UCSD-AML1 (cell line): ENCODE results near the gene MORN4.
A peak's percentile ranks its signal among the peaks of the same experiment; 100 is the strongest.
"Not testable (repeated sequence)": the region's sequence is repeated elsewhere in the genome, so short reads cannot be mapped to it uniquely, and the experiment has no call there.

Source experiments
- DNase-seq: peaks from one replicate; lab custom pipeline; 2025; ENCODE audit not compliant: unreplicated experiment; lab: John Stamatoyannopoulos, UW

The MORN4 gene

DNA sequence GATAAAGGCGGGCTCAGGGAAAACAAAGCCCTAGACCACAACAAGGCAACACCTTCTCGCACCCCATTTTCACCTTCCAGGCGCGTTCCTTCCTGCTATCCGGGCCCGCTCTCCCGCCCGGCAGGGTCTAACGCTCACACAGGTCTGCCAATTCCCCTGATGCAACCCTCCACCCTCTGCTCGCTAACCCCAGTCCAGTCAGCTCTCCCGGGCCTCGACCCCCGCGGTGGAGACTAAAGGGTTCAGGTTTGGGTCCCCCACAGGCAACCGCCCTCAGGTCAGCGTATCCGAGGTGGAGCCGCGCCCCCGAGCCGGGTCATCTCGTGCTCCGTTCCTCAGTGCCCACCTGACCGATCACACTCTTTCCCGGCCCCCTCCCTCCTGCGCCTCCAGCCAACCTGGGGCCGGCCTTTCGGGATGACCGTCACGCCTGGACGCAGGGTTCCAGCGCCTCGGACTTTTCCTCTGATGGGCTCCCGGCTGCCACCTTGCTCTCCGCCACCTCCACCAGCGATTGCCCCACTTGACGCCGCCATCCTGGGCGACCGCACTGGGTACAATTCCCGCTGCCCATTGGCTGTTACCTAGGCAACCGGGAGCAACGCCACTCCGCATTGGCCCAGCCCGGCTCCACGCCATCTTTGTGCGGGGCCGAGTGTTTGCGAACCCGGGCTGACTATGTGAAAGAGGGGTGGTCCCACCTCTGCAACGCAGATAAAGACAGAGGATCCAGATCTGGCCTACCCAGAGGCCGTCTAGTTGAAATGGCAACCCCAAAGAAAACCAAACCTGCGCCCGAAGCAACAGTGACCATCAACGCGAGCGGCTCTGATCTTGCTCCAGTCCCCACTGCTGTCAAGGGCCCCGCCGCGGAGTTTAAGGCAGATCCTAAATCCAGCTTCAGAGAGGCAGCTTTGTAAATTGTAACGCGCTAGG, at the start of gene MORN4:
MORN4 (minus strand) TSS at position 552 of the 936 bp plus-strand sequence. CDS start 13,847 bp downstream, outside the sequence.
- DNase-seq = no peak

DNA sequence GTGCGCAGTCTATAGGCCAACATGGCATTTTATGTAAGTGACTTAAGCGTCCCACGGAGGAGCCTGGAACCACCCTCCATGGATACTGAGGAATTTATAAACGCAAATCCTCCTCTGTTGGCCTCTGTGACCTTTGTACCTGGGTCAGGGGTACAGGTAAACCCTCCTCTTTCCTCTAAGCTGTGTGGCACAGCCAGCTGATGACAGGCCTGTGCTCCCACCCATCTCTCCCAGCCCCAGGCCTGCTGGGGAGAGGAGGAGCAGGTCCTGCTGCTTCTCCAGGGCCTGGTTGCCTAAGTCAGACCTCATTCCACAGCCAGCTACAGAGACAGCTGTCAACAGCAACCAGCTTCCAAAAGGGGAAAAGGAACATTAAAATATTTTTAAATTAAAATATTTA, 48.7 kb upstream of the MORN4 start:
- DNase-seq = no peak

DNA sequence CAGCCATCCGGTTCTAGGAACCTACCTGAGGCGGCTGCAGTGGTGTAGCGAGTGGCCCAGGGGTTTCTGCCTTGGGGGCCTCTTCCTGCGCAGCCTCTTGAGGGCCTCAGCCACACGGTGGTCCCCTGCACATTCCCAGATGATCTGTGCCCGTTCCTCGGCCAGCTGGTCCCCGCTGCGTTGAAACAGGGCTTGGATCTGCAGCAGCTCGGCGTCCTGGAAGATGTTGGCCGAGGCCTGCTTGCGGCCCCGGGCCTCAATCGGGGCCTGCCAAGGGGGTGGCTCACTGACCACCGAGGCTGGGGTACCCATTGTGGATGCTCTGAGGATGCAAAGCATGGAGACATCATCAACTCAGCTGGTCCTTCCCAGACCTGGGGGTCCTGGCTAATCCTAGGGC, 46.3 kb upstream of the MORN4 start:
- DNase-seq = no peak

DNA sequence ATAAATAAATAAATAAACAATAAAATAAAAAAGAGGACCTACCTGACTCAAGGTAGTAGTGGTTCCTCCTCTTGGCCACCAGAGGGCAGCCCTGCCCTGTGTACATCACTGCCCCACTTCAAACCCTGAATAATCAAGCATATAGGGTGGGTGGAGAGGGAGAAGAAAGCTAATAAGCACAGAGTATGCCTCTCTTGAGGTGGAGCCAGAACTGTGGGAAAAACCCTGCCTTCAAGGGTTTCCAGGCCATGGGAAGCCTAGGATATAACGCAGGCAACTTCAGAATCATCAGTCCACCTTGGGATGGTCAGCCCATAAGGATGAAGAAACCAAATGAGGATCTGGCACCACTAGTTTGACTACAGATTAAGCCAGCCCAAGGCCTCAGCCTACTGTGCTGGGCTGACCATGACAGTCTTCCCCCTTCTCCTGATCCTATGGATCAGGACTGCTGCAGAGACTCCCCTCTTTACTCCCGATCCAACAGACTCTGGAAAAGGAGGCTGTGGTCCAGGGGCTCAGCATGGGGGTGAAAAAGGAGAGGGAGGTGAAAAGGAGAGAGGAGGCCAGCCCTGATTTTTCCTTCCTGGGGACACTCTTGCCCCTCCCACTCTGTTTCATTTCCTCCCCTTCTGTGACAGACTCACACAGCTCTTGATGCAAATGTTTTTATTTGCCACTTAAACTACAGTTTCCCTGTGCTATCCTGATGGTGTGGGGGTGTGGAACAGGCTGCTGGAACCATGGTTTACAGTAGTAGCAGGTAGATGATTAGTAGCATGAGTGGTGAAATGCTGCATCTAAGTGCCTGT, 43.7 kb upstream of the MORN4 start:
- peak; percentile 25 for DNase-seq

DNA sequence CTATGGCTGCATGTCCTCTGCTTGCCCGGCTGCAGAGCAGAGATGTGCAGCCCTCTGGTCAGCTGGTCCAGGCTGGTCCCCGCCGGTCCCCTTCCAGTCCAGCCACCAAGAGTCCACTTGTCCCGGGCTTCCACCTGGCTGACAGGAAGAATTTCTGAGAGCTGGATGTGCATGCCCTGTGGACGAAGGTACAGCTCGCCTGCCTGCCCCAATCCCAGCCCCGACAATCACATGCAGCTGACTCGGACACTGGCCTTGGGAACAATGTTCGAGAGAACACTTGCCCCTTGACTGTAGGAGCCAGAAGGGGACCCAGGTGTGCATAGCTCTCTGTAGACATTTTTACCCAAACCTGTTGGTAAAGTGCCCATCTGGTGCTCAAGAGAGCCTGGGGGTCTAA, 41.9 kb upstream of the MORN4 start:
- DNase-seq = no peak

DNA sequence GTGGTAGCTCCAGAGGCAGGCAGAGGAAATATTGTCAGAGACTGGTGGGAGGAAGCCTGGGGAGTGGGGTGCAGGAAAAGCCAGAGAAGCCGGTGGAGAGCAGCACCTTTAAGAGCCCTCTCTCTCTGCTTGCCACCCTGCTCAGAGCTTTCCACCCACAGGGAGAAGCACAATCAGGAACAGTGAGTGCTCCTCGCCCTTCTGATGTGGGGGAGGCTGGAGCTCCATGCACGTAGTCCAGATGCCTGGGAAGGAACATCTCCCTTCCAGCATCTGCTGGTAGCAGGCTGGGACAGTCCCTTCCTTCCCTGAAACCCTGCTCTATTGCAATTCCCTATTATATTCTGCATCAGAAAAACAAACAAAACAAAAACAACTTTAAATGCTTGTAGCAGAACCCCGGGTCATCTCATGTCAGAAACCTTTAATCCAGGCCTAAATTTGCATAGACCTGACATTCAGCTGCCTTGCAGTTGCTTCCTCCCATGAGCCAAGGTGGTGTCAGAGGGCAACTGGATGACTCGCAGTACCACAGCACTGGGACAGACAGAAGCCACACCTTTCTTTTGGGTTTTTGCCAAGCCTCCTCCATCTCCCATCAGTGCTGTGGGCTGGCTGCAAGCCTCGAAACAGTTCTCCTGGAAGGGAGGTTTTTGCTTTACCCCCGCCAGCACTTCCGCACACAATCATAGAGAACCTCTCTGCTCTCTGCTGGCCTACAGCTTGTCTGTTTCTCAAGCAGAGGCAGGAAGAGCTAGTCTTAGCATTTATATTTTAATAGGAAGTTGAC, 40.6 kb upstream of the MORN4 start:
- DNase-seq = no peak

DNA sequence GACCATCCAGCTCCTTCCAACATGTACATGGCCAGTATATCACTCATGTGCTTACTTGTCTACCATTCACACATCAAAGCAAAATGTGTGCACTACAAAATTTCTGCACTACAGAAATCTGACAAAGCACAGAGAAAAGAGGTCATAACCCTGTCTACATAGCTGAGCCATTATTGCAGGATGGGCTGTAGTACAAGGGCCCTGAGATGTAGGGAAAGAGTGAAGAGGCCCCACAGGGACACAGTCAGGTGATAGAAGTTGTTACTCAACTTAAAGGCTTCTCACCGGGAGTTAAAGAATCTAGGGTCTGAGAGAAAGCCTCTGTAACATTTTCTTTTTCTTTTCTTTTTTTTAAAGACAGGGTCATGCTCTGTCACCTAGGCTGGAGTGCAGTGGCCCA, 36.3 kb upstream of the MORN4 start:
- DNase-seq = no peak

DNA sequence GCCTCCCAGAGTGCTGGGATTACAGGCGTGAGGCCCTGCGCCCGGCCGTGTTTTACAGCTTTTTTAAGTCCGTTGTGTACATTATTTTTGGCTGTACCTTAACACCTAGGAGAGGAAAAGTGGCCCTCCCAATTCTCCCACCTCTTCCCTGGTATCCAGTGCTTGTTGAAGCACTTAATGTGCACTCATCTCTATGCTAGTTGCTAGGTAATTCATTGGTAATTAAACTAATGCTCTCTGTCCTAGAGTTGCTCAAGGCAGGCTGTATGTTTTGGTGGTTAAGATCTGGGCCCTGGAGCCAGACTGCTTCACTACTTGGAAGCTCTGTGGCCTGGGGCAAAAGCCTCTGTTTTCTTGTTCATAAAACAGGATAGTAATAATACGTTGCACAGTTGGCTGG, 34.2 kb upstream of the MORN4 start:
- no peak for DNase-seq

DNA sequence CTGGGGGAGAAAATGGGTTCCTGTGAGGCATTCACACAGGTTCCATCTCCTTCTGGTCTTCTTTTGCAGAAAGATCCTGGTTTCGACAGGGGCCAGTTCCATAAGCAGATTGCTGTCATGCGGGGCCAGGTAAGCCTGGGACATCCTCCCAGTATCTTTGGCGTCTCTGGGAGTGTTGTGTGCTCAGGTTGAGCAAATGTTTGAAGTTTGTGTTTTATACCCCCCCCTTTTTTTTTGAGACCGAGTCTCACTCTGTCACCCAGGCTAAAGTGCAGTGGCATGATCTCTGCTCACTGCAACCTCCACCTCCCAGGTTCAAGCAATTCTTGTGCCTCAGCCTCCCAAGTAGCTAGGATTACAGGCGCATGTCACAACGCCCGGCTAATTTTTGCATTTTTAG, 33.7 kb upstream of the MORN4 start:
- no peak for DNase-seq

DNA sequence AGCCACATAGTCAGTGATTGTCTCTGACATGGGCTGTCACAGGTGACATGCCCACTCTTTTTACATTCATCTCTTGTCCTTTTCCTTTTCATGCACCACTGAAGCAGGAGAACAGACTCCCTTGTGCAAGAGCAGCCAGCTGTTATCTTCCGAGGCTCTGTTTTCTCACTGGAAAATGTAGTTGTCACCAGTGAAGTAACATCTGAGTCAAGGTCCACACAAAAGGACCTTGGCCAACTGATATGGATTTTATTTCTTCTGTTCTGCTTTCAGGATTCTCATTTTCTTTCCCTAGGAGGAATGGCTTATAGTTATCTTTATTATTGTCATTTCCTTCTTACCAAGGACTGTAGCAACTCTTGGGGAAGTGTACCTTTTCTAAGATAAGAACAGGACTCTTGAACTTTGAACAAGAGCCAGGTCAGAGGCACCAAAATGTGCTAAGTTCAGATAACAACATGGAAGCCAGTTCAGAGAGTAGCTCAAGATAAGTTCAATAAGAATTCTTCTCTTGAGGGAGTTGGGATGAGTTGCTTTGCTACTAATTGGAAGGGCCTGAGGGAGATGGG, 31.1 kb upstream of the MORN4 start:
- DNase-seq = no peak

DNA sequence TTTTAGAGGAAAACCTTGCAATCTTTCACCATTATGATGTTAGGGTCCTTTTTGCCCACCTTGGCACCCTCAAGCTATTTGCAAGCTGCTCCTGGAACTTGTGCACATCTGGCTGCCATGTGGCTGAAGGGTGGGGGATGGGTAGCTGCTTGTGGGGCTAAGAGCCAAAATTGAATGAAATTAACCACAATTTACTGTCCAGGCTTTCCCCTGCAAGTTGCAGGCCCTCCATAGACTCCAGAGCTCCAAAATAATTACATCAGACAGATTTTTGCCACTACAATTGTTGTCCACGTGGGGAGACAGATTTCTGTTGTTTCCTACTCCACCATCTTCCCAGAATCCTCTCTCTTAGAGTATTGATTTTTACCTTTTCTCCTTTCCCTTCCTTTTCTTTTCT, 26.3 kb upstream of the MORN4 start:
- DNase-seq = no peak

DNA sequence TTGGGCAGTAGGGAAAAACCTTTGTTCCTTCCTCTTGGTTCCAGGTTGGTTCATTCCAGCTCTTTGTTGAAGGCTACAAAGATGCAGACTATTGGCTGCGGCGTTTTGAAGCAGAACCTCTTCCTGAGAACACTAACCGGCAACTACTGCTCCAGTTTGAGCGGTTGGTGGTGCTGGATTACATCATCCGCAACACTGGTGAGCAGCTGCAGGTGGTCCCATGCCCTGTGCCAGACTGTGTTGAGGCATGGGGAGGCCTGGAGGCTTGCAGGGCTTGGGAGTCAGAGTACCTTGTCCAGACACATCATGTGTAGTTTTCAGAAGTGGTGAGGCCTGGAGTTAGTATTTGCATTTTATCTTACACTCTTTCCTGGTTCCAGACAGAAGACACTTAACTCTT, 23.5 kb upstream of the MORN4 start:
- no peak for DNase-seq

DNA sequence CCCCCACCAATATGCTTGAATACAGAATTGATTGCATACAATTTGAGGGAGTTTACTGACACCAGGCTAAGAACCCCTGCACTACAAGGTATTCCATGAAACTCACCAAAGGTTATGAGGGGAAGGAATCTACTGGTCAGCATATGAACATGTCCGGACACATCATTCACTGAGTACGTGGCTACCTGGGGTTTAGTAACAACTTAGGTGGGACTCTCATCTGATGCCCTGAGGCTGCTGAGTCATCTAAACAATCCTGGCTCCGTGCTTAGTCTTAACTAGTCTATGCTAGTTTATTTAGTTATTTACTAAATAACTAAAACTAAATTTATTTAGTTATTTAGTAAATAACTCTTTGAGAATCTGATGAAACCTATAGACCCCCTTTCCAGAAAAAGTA, 18.5 kb upstream of the MORN4 start:
- DNase-seq = no peak

DNA sequence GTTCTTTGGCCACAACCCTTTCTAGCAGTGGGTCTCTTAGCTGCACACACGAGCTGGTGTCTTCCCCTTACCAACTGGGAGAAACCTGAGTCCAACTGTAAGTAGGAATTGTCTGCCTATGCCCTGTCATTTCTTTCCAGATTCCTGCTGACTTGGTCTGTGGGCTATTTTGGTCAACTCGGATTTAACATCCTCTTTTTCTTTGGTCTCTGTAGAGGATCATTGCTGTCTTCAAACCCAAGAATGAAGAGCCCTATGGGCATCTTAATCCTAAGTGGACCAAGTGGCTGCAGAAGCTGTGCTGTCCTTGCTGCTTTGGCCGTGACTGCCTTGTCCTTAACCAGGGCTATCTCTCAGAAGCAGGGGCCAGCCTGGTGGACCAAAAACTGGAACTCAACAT, 17.4 kb upstream of the MORN4 start:
- DNase-seq = no peak

DNA sequence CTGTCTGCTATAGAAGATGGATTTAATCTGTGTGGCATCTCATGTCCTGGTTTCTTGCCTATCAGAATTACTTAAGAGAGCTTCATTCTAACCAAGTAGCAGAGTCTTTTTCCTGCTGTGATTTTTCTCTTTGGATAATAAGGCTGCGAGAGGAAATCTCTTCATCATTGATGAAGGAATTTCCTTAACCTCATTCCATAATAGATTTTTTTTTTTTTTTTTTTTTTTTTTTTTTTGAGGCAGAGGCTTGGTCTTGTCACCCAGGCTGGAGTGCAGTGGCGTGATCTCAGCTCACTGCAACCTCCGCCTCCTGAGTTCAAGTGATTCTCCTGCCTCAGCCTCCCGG, 16.1 kb upstream of the MORN4 start:
- not testable (repeated sequence) for DNase-seq

DNA sequence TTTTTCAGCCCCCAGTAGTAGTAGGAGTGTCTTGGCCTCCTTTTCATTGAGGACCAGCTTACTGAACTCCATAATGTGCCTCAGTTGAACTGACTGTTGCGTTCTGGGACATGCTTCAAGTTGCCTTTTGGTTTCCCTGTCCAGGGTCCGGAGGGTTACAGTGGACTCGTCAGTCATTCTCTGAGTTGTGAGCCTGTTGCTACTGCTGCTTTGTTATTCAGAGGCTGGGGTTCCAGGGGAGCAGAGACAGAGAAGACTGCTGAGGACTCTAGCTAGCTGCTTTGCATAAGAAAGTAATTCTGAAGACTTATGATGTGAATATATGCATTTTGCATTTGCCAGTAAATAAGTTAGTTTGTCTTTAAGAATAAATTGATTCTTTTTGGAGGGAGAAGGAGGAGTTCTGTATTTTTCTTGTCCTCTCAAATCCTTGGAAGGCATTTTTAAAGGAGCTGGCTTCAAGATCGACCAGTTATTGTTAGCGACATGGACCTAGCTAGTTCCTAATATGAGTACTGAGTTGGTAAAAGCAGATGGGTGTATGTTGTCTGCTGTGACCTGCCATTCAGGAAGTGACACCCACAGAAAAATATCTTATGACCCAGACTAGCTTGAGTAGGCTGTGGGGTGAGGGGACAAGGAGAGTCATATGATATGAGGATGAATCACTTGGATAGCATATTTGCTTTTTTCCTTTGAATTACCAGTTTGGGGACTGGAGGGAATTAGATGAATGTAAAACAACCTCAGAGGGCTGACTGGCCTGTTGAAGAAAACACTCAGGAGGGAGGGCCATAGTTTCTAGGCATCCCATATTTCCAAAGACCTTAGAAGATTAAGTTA, 15.5 kb upstream of the MORN4 start:
- no peak for DNase-seq

DNA sequence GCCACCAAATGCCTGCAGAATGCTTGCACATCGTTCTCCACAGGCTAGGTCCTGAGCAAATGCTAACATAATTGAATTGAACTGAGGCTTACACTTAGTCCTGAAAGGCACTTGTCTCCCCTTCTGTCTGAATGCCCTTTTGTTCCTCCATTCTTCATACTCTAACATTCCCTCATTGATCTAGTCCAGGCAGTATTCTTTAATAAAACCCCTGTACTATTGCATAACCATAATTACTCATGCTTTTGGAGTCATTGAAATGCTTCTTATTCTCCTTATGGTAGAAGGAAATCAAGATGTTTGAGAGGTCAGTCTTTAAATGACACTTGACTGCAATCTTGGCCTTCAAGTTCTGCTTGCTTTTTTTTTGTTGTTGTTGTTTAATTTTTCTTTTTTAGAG, 14.3 kb upstream of the MORN4 start:
- no peak for DNase-seq

DNA sequence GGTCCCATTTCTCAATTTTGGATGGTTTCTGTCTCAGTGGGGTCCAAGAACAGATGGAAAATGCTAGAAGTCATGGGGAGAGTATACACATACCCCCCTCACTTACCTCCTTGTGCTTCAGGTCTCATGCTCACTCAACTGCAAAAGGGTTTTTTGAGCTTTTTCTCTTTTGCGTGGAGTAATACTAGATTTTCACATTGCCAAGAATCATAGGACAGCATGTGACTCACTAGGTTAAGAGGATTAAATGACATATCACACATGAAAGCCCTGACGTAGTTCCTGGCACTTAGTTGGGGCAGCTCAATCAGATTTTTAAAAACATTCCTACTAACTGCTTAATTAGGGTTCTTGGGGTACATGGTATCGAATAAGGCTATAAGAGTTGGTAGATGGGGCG, 11.6 kb upstream of the MORN4 start:
- DNase-seq = no peak

DNA sequence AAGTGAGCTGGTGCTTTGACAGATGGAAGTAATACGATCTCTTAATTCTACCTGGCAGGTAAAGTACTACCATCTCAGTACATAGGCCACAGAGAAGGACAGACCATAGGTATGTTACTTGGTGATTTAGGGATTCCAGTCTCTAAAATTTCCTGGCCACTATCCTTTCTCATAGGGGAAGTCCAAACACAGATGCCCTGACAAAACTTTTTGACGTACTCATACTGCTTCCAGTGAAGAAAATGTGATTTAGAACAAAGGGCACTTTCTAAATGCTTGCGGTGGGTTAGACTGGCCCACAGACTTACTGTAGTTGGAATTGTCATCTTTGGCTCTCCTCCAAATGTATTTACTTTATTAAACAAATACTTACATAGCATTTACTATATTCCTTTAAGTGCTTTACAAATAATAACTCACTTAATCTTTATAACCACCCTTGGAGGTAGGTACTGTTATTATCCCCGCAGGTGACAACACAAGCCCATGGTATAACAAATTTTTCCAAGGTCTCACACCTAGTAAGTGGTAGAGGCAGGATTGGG, 10.2 kb upstream of the MORN4 start:
- DNase-seq = no peak
